ENCODE measurements around the gene BICDL1.

Gene BICDL1

DNA sequence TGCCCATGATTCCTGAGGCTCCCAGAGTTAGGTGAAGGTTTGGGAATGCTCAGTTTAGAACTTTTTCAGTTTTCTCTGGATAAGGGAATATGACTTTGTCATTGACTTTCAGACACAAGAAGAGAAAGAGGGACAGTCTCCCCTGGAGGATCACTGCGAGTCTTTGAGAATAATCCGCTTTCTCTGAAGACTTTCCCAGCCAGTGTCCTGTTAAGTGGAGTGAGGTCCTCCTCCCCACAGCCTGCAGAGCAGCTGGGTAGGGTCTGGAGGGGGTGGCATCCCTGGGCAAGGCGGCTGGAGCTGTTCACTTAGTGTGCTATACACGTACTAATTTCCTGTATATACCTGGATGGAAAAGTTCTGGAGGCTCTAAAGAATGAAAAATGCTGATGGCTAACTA is 136.0 kb downstream of the BICDL1 start:
- Histone ChIP-seq H3K9ac (ENCODE audit: low read length) (no peak overlapping the region), H3K36me3 (ENCODE audit: insufficient read depth, low read length) (peaks cover 21% of the 10 kb centered on the region), H3K27me3 (ENCODE audit: control insufficient read depth in 1 of 2, insufficient read depth in 2 of 2, low read length in 2 of 2) (no peaks in the 10 kb centered on the region), H3K9me3 (ENCODE audit: low read length) (no peaks in the 10 kb centered on the region), H3K4me3 (ENCODE audit: low read depth in 1 of 2, low read length in 2 of 2) (no peak overlapping the region), H3K27ac (ENCODE audit: low read depth, low read length) (no peak overlapping the region), H3K4me1 (ENCODE audit: insufficient read depth, low read length) (peaks cover 3% of the 10 kb centered on the region)

GRCh38 chr12:120125792-120126634 is 137.0 kb downstream of the BICDL1 start:
- no peak overlapping the region for H3K27ac ChIP-seq (ENCODE audit: low read depth, low read length)

DNA sequence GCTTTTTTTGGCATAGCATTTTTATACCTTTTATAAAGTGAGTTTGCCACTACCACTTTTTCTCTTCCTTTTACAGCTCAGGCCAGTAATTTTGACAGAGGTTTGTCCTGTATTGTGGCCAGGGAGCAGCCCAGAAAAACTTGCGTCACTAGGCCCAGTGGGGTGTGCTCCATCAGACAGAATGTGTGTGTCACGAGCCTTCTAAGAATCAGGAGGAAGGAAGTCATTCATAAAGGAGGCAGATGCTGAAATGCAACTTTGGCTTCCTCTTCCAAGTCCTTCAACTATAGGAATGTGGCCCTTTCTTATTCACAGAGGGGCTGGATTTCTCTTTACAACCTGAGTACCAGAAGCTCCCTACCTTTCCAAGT is 137.6 kb downstream of the BICDL1 start:
- peaks cover 36% of the 10 kb centered on the region for H3K36me3 ChIP-seq (ENCODE audit: insufficient read depth, low read length)

More at GRCh38 chr12:120125792-120126634, 137.0 kb downstream of the BICDL1 start:
- H3K9me3 ChIP-seq (ENCODE audit: low read length), result no peaks in the 10 kb centered on the region
- H3K9ac ChIP-seq (ENCODE audit: low read length), result no peak overlapping the region
- H3K4me1 ChIP-seq (ENCODE audit: insufficient read depth, low read length), result peaks cover 3% of the 10 kb centered on the region
- no peaks in the 10 kb centered on the region for H3K27me3 ChIP-seq (ENCODE audit: control insufficient read depth in 1 of 2, insufficient read depth in 2 of 2, low read length in 2 of 2)
- H3K4me3 ChIP-seq (ENCODE audit: low read depth in 1 of 2, low read length in 2 of 2), result no peak overlapping the region
- peaks cover 31% of the 10 kb centered on the region for H3K36me3 ChIP-seq (ENCODE audit: insufficient read depth, low read length)

DNA sequence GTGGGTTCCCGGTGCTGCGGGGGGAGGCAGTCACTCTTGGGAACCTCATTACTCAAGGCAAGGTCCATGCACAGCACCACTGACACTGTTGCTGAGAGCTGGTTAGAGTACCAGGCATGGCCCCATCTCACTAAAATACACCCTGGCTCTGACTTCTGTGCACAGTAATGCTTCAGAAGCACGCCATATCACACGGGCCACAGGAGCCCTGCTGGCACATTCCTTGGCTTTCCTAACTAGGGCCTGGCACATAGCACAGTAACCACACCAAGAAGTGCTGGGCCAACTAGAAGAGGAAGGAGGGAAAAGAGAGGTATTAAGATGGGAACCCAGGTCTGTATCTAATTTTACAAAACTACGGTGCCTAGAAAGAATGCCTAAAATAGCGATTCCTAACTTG is 141.0 kb downstream of the BICDL1 start:
- Histone ChIP-seq H3K4me1 (ENCODE audit: insufficient read depth, low read length) (peaks cover 3% of the 10 kb centered on the region), H3K27me3 (ENCODE audit: control insufficient read depth in 1 of 2, insufficient read depth in 2 of 2, low read length in 2 of 2) (no peaks in the 10 kb centered on the region), H3K27ac (ENCODE audit: low read depth, low read length) (no peak overlapping the region), H3K36me3 (ENCODE audit: insufficient read depth, low read length) (peaks cover 69% of the 10 kb centered on the region), H3K4me3 (ENCODE audit: low read depth in 1 of 2, low read length in 2 of 2) (no peak overlapping the region), H3K9ac (ENCODE audit: low read length) (no peak overlapping the region), H3K9me3 (ENCODE audit: low read length) (no peaks in the 10 kb centered on the region)

More for the DNA sequence above, 137.6 kb downstream of the BICDL1 start:
- H3K27me3 ChIP-seq (ENCODE audit: control insufficient read depth in 1 of 2, insufficient read depth in 2 of 2, low read length in 2 of 2), result no peaks in the 10 kb centered on the region
- H3K4me3 ChIP-seq (ENCODE audit: low read depth in 1 of 2, low read length in 2 of 2), result no peak overlapping the region
- no peaks in the 10 kb centered on the region for H3K9me3 ChIP-seq (ENCODE audit: low read length)
- peaks cover 3% of the 10 kb centered on the region for H3K4me1 ChIP-seq (ENCODE audit: insufficient read depth, low read length)
- no peak overlapping the region for H3K27ac ChIP-seq (ENCODE audit: low read depth, low read length)
- no peak overlapping the region for H3K9ac ChIP-seq (ENCODE audit: low read length)

- H3K27ac ChIP-seq (ENCODE audit: low read depth, low read length), result no peak overlapping the region
- no peak overlapping the region for H3K9ac ChIP-seq (ENCODE audit: low read length)
- H3K36me3 ChIP-seq (ENCODE audit: insufficient read depth, low read length), result peaks cover 79% of the 10 kb centered on the region
- no peaks in the 10 kb centered on the region for H3K9me3 ChIP-seq (ENCODE audit: low read length)
- no peak overlapping the region for H3K4me3 ChIP-seq (ENCODE audit: low read depth in 1 of 2, low read length in 2 of 2)
- H3K4me1 ChIP-seq (ENCODE audit: insufficient read depth, low read length), result peaks cover 3% of the 10 kb centered on the region
- no peaks in the 10 kb centered on the region for H3K27me3 ChIP-seq (ENCODE audit: control insufficient read depth in 1 of 2, insufficient read depth in 2 of 2, low read length in 2 of 2)
Observed at GRCh38 chr12:120131116-120131515, 142.1 kb downstream of the BICDL1 start.

DNA sequence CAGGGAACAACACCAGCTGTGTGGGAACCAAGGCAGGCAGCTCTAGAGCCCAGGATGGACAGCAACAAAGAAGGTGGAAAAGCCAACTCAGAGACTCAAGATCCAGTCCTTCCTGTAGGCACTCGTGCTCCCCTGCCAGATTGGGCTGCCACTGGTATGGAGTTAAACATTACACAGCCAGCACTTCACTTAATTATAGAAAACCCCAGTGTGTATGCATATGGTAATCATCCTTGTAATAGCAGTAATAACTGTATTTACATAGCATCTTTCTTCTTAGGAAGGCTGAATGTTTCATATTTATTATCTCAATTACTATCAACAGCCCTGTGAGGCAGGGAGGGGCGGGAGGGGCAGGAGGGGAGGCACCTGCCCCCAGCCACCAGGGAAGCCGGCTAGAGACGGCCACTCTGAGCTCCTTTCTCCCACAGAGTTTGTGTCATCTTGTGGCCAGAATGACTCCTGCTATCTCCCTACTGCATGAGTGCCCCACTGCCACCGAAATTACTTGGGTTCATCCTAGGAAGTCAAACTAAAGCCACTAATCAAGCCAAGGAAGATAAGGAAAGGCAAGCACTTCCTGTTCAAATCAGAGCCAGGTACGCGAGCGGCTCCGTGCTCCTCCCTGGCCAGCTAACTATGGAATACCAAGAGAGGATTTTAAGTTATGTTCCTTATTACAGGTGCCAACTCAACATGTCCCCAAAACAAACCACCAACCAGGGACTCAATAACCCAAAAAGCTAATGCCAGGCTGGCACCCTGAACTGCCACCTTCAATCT is 143.2 kb downstream of the BICDL1 start:
- no peak overlapping the region for H3K27ac ChIP-seq (ENCODE audit: low read depth, low read length)
- no peak overlapping the region for H3K4me3 ChIP-seq (ENCODE audit: low read depth in 1 of 2, low read length in 2 of 2)
- H3K4me1 ChIP-seq (ENCODE audit: insufficient read depth, low read length), result no peaks in the 10 kb centered on the region
- peaks cover 89% of the 10 kb centered on the region for H3K36me3 ChIP-seq (ENCODE audit: insufficient read depth, low read length)
- no peak overlapping the region for H3K9ac ChIP-seq (ENCODE audit: low read length)
- no peaks in the 10 kb centered on the region for H3K27me3 ChIP-seq (ENCODE audit: control insufficient read depth in 1 of 2, insufficient read depth in 2 of 2, low read length in 2 of 2)
- H3K9me3 ChIP-seq (ENCODE audit: low read length), result no peaks in the 10 kb centered on the region

GRCh38 chr12:120132863-120133385 is 143.9 kb downstream of the BICDL1 start:
- Histone ChIP-seq H3K9me3 (ENCODE audit: low read length) (no peaks in the 10 kb centered on the region), H3K27ac (ENCODE audit: low read depth, low read length) (no peak overlapping the region), H3K9ac (ENCODE audit: low read length) (no peak overlapping the region), H3K27me3 (ENCODE audit: control insufficient read depth in 1 of 2, insufficient read depth in 2 of 2, low read length in 2 of 2) (no peaks in the 10 kb centered on the region), H3K36me3 (ENCODE audit: insufficient read depth, low read length) (peaks cover 89% of the 10 kb centered on the region), H3K4me1 (ENCODE audit: insufficient read depth, low read length) (no peaks in the 10 kb centered on the region), H3K4me3 (ENCODE audit: low read depth in 1 of 2, low read length in 2 of 2) (no peak overlapping the region)

GRCh38 chr12:120134307-120134980 is 145.4 kb downstream of the BICDL1 start:
- Histone ChIP-seq H3K4me3 (ENCODE audit: low read depth in 1 of 2, low read length in 2 of 2) (no peak overlapping the region), H3K9me3 (ENCODE audit: low read length) (no peaks in the 10 kb centered on the region), H3K36me3 (ENCODE audit: insufficient read depth, low read length) (peaks cover 94% of the 10 kb centered on the region), H3K4me1 (ENCODE audit: insufficient read depth, low read length) (no peaks in the 10 kb centered on the region), H3K9ac (ENCODE audit: low read length) (no peak overlapping the region), H3K27me3 (ENCODE audit: control insufficient read depth in 1 of 2, insufficient read depth in 2 of 2, low read length in 2 of 2) (no peaks in the 10 kb centered on the region), H3K27ac (ENCODE audit: low read depth, low read length) (no peak overlapping the region)

DNA sequence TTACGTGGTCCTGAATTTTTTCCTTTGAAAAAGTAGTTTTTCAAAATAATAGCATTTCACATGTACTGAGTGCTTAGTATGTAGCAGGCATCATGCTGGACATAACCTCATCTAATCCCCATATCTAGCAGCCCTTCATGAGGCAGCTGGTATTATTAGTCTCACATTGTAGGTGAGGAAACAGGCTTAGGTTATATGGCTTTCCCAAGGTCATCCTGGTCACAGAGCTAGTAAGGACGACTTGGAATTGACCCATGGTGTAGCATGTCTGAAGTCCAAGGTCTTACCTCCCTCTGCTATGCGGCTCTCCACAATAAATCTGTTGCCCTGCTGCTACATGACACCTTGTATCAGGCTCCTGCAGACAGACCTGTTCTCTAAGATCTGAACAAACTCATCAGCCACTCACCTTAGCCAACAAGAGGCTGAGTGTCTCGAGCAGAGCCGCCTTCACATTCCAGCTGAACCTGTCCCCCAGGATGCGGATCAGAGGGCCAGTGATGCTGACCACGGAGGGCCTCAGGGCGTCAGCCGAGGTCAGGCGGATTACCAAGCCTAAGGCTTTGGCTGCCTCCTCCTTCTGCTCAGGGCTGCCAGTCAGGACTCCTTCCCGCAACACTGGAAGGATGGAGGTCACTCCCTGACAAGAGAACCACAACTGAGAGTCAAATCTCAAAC is 147.2 kb downstream of the BICDL1 start:
- no peak overlapping the region for H3K9ac ChIP-seq (ENCODE audit: low read length)
- H3K4me3 ChIP-seq (ENCODE audit: low read depth in 1 of 2, low read length in 2 of 2), result no peak overlapping the region
- H3K36me3 ChIP-seq (ENCODE audit: insufficient read depth, low read length), result peaks cover 94% of the 10 kb centered on the region
- H3K27ac ChIP-seq (ENCODE audit: low read depth, low read length), result no peak overlapping the region
- H3K4me1 ChIP-seq (ENCODE audit: insufficient read depth, low read length), result no peaks in the 10 kb centered on the region
- no peaks in the 10 kb centered on the region for H3K27me3 ChIP-seq (ENCODE audit: control insufficient read depth in 1 of 2, insufficient read depth in 2 of 2, low read length in 2 of 2)
- H3K9me3 ChIP-seq (ENCODE audit: low read length), result no peaks in the 10 kb centered on the region

GRCh38 chr12:120137833-120138232 is 148.8 kb downstream of the BICDL1 start:
- H3K4me3 ChIP-seq (ENCODE audit: low read depth in 1 of 2, low read length in 2 of 2), result no peak overlapping the region

DNA sequence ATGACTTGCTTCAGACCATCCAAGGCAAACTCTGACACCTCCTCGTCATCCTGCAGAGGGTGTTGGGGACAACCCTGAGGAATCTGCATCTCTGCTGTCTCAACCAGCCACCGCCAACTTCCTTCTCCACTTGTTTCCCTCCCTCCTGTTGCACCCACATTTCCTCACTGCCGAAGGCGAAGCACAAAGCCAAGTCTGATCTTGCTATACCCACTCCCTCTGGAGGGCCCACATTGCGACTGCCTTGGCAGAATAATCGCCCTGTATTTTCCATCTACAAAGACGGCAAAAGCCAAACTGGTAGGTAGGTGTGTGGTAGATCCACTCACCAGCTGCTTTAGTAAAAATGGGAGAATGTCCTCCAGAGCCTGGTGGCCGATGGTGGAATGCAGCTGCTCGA is 149.3 kb downstream of the BICDL1 start:
- no peak overlapping the region for H3K27ac ChIP-seq (ENCODE audit: low read depth, low read length)
- peaks cover 93% of the 10 kb centered on the region for H3K36me3 ChIP-seq (ENCODE audit: insufficient read depth, low read length)
- H3K9ac ChIP-seq (ENCODE audit: low read length), result no peak overlapping the region
- H3K4me3 ChIP-seq (ENCODE audit: low read depth in 1 of 2, low read length in 2 of 2), result no peak overlapping the region
- no peaks in the 10 kb centered on the region for H3K9me3 ChIP-seq (ENCODE audit: low read length)
- H3K4me1 ChIP-seq (ENCODE audit: insufficient read depth, low read length), result no peaks in the 10 kb centered on the region
- no peaks in the 10 kb centered on the region for H3K27me3 ChIP-seq (ENCODE audit: control insufficient read depth in 1 of 2, insufficient read depth in 2 of 2, low read length in 2 of 2)

More at GRCh38 chr12:120137833-120138232, 148.8 kb downstream of the BICDL1 start:
- Histone ChIP-seq H3K9me3 (ENCODE audit: low read length) (no peaks in the 10 kb centered on the region), H3K36me3 (ENCODE audit: insufficient read depth, low read length) (peaks cover 94% of the 10 kb centered on the region), H3K27ac (ENCODE audit: low read depth, low read length) (no peak overlapping the region), H3K4me1 (ENCODE audit: insufficient read depth, low read length) (no peaks in the 10 kb centered on the region), H3K9ac (ENCODE audit: low read length) (no peak overlapping the region), H3K27me3 (ENCODE audit: control insufficient read depth in 1 of 2, insufficient read depth in 2 of 2, low read length in 2 of 2) (no peaks in the 10 kb centered on the region)
